Body of pancreas (tissue), 4 donors: ENCODE measurements around the gene USHBP1.
A peak's percentile ranks its signal among the peaks of the same experiment; 100 is the strongest.

ENCODE experiments used
- POLR2A ChIP-seq, 3 donors: fragments of 450-650 bp; IDR thresholded peaks; one replicate each; pipeline ENCODE4 v1.6.1; 2016; ENCODE audit warnings: antibody characterized with exemption in 3 of 3, mild to moderate bottlenecking in 2 of 3
- TF ChIP-seq, protein P1 (sequence below), 7 experiments: fragments of 450-650 bp in 4 of 7; fragments of 200-600 bp in 3 of 7; sonication (generic) in 3 of 7; IDR thresholded peaks; one replicate each; pipeline ENCODE4 v1.5.1; 2016 to 2019; ENCODE audit warnings: antibody characterized with exemption in 7 of 7

DNA sequence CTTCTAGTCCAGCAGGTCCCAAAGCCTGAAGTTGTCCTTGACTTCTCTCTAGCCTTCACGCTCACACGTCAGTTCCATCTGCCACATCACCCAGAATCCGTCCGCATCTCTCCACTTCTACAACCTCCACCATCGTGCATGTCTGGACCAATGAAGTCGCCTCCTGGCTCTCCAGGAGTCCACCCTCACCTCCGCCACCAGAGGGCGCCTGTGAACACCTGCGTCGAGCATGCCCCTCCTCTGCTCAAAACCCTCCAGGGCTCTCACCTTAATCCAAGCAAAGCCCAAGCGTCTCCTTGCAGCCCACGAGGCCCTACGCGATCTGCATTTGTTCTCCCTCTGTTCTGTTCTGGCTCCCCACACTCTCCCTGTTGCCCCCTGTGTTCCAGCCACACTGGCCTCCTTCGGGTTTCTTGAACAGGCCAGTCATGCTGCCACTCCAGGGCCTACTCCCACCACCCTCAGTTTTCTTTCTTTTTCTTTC is 3.7 kb downstream of the USHBP1 start:
- TF ChIP-seq, protein P1, sequence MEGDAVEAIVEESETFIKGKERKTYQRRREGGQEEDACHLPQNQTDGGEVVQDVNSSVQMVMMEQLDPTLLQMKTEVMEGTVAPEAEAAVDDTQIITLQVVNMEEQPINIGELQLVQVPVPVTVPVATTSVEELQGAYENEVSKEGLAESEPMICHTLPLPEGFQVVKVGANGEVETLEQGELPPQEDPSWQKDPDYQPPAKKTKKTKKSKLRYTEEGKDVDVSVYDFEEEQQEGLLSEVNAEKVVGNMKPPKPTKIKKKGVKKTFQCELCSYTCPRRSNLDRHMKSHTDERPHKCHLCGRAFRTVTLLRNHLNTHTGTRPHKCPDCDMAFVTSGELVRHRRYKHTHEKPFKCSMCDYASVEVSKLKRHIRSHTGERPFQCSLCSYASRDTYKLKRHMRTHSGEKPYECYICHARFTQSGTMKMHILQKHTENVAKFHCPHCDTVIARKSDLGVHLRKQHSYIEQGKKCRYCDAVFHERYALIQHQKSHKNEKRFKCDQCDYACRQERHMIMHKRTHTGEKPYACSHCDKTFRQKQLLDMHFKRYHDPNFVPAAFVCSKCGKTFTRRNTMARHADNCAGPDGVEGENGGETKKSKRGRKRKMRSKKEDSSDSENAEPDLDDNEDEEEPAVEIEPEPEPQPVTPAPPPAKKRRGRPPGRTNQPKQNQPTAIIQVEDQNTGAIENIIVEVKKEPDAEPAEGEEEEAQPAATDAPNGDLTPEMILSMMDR (IDR thresholded peaks at IDR 0.05), result peak; percentile 77 to 97 (median 93)
- peak in 1 of 3 donors; percentile 20 for TF ChIP-seq POLR2A (IDR thresholded peaks at IDR 0.05)
